GM12891 (cell line): ENCODE measurements around the gene EVI5.
A peak's percentile ranks its signal among the peaks of the same experiment; 100 is the strongest.
"Not testable (repeated sequence)": the region's sequence is repeated elsewhere in the genome, so short reads cannot be mapped to it uniquely, and the experiment has no call there.

ENCODE experiments used
- DNase-seq: peaks from one replicate; pipeline ENCODE4 v3.0.0; 2011; ENCODE audit warnings: low spot score; ENCODE audit not compliant: insufficient read length
- FAIRE-seq: peaks from 2 replicates; lab custom pipeline; 2011; peaks lifted over from hg19 to GRCh38; lab: Jason Lieb, UNC
- PAX5 ChIP-seq: IDR thresholded peaks from 2 replicates; pipeline ENCODE4 v1.6.1; 2011; ENCODE audit warnings: low read length, moderate library complexity, mild to moderate bottlenecking; ENCODE audit not compliant: insufficient read depth, severe bottlenecking
- POLR2A ChIP-seq: IDR thresholded peaks from 2 replicates; pipeline ENCODE4 v1.6.1; 2011; ENCODE audit warnings: low read depth, low read length, control low read depth
- POLR2AphosphoS5 ChIP-seq: IDR thresholded peaks from 2 replicates; pipeline ENCODE4 v1.6.1; 2011; ENCODE audit warnings: low read depth, low read length, control low read depth
- POU2F2 ChIP-seq: IDR thresholded peaks from 2 replicates; pipeline ENCODE4 v1.6.1; 2011; ENCODE audit warnings: low read depth, mild to moderate bottlenecking, control low read depth, low read length, moderate library complexity
- SPI1 ChIP-seq: IDR thresholded peaks from 2 replicates; pipeline ENCODE4 v1.6.1; 2011; ENCODE audit warnings: low read depth, low read length, control low read depth
- TAF1 ChIP-seq: IDR thresholded peaks from 2 replicates; pipeline ENCODE4 v1.6.1; 2011; ENCODE audit warnings: low read depth, low read length, control low read depth

Gene EVI5

GRCh38 chr1:92638498-92638897, 146.4 kb downstream of the EVI5 start:
- DNase-seq (no peak), FAIRE-seq (peak; percentile 56)
- TF ChIP-seq TAF1 (no peak), POLR2AphosphoS5 (no peak), PAX5 (no peak), POLR2A (no peak), POU2F2 (no peak), SPI1 (no peak)

- not testable (repeated sequence) for FAIRE-seq
Observed at GRCh38 chr1:92635203-92635602, 149.7 kb downstream of the EVI5 start.

GRCh38 chr1:92623187-92623778, 161.6 kb downstream of the EVI5 start:
- peak; percentile 70 for FAIRE-seq
- no peak for DNase-seq
- TF ChIP-seq PAX5 (no peak), POU2F2 (no peak), TAF1 (no peak), SPI1 (no peak), POLR2A (no peak), POLR2AphosphoS5 (no peak)

More at GRCh38 chr1:92635203-92635602, 149.7 kb downstream of the EVI5 start:
- not testable (repeated sequence) for DNase-seq

- FAIRE-seq: no peak
- TF ChIP-seq POLR2AphosphoS5 (no peak), TAF1 (no peak), POLR2A (no peak), POU2F2 (no peak), SPI1 (no peak), PAX5 (no peak)
Observed at GRCh38 chr1:92619466-92620189, 165.3 kb downstream of the EVI5 start.

GRCh38 chr1:92601044-92601443, 183.9 kb downstream of the EVI5 start:
- TF ChIP-seq TAF1: no peak
- TF ChIP-seq SPI1: no peak
- no peak for TF ChIP-seq POLR2A
- TF ChIP-seq POU2F2: no peak
- FAIRE-seq: no peak
- no peak for DNase-seq

More at GRCh38 chr1:92619466-92620189, 165.3 kb downstream of the EVI5 start:
- no peak for DNase-seq

- TF ChIP-seq POU2F2 (no peak), POLR2A (no peak), SPI1 (no peak), PAX5 (no peak), TAF1 (no peak), POLR2AphosphoS5 (no peak)
- FAIRE-seq (no peak), DNase-seq (no peak)
Observed at GRCh38 chr1:92599184-92599583, 185.7 kb downstream of the EVI5 start.

GRCh38 chr1:92589361-92589760, 195.5 kb downstream of the EVI5 start:
- FAIRE-seq, DNase-seq: not testable (repeated sequence)

GRCh38 chr1:92587445-92587844, 197.5 kb downstream of the EVI5 start:
- DNase-seq (no peak), FAIRE-seq (peak; percentile 26)
- no peak for TF ChIP-seq POLR2A
- peak; percentile 66 for TF ChIP-seq SPI1

- DNase-seq (no peak), FAIRE-seq (peak; percentile 64)
- TF ChIP-seq POLR2A (no peak), TAF1 (no peak), SPI1 (no peak), PAX5 (no peak), POU2F2 (no peak), POLR2AphosphoS5 (no peak)
Observed at GRCh38 chr1:92585831-92586230, 199.1 kb downstream of the EVI5 start.

- not testable (repeated sequence) for DNase-seq, FAIRE-seq
Observed at GRCh38 chr1:92584810-92585209, 200.1 kb downstream of the EVI5 start.
